ENCODE results near the gene ISLR2. TPM values are rescaled to one million over a fixed set of nuclear protein-coding genes. Genes with fewer than 3 reads are reported as not detected.
"Not testable (repeated sequence)": the region's sequence is repeated elsewhere in the genome, so short reads cannot be mapped to it uniquely, and the experiment has no call there.

ISLR2 gene, protein sequence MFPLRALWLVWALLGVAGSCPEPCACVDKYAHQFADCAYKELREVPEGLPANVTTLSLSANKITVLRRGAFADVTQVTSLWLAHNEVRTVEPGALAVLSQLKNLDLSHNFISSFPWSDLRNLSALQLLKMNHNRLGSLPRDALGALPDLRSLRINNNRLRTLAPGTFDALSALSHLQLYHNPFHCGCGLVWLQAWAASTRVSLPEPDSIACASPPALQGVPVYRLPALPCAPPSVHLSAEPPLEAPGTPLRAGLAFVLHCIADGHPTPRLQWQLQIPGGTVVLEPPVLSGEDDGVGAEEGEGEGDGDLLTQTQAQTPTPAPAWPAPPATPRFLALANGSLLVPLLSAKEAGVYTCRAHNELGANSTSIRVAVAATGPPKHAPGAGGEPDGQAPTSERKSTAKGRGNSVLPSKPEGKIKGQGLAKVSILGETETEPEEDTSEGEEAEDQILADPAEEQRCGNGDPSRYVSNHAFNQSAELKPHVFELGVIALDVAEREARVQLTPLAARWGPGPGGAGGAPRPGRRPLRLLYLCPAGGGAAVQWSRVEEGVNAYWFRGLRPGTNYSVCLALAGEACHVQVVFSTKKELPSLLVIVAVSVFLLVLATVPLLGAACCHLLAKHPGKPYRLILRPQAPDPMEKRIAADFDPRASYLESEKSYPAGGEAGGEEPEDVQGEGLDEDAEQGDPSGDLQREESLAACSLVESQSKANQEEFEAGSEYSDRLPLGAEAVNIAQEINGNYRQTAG
- total RNA-seq: not detected
- not detected for polyA plus RNA-seq
- total RNA-seq: 0 reads per million in 6 experiments

- Mint-ChIP-seq H3K27ac (peak within 1 kb of the TSS in 1 of 10 donors; percentile 62), H3K36me3 (peaks cover 0 to 2% (median 0%) of the 10 kb centered on the region in 3 donors), H3K9me3 (no peaks in the 10 kb centered on the region), H3K4me3 (peak within 1 kb of the TSS in 8 of 10 donors; percentile 29 to 63 (median 58)), H3K4me1 (peaks cover 18 to 50% (median 41%) of the 10 kb centered on the region in 4 donors), H3K27me3 (peaks cover 25 to 92% (median 64%) of the 10 kb centered on the region in 5 donors)
- POLR2A ChIA-PET: no interaction called here
- ATAC-seq (no peak), DNase-seq (no peak)
Measured at GRCh38 chr15:74130155-74130848, at the start of gene ISLR2. TSS of gene ISLR2 (plus strand) at chr15:74130586. CDS start at chr15:74132755, 2,169 bp downstream.

GRCh38 chr15:74082450-74082849 is 47.9 kb upstream of the ISLR2 start, which contains the start of gene GOLGA6A:
TSS of gene GOLGA6A (minus strand) at chr15:74082550. CDS start at chr15:74082509, 41 bp downstream.
- POLR2A ChIA-PET, H3K27me3 Mint-ChIP-seq, H3K27ac Mint-ChIP-seq, H3K9me3 Mint-ChIP-seq, H3K36me3 Mint-ChIP-seq, H3K4me1 Mint-ChIP-seq, DNase-seq, H3K4me3 Mint-ChIP-seq, ATAC-seq: not testable (repeated sequence)

DNA sequence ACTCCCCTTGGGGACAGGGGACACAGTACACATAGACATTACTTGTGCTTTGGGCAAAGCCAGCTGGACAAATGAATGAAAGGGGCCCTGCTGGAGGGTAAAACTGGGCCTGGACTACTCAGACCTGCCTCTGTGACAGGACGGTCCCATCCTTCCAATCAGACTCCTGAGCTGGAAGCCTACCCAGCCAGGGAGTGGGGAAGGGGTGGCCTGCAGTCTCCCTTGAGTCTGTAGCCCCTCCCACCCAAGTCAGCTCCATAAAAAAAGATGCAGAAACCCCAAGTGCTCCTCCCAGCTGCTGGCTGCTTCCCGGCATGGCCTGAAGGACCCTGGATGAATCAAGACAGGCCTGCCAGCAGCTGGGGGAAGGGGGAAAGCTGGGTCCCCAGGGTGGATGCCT is 35.8 kb upstream of the ISLR2 start:
- H3K4me3 Mint-ChIP-seq, H3K27me3 Mint-ChIP-seq, ATAC-seq, H3K27ac Mint-ChIP-seq, POLR2A ChIA-PET, DNase-seq, H3K9me3 Mint-ChIP-seq, H3K36me3 Mint-ChIP-seq, H3K4me1 Mint-ChIP-seq: not testable (repeated sequence)

DNA sequence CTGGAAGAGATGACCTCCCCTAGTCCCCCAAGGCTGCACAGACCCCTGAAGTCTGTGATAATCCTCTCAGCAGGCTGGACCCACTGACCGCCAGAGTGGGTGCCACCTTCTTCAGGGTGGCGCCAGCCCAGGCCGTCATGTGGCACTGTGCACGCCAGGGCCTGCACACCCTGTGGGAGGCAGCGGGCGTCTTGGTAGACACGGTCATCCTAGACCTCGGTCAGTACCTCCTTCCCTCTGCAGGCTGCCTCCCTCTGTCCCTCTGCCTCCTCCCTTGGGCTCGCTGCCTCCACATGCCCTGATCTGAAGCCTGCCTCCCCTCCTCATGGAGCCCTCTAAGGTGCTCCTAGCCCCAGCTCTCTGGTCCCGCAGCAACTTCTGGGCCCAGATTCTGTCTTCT is 34.8 kb upstream of the ISLR2 start:
- POLR2A ChIA-PET: not testable (repeated sequence)

DNA sequence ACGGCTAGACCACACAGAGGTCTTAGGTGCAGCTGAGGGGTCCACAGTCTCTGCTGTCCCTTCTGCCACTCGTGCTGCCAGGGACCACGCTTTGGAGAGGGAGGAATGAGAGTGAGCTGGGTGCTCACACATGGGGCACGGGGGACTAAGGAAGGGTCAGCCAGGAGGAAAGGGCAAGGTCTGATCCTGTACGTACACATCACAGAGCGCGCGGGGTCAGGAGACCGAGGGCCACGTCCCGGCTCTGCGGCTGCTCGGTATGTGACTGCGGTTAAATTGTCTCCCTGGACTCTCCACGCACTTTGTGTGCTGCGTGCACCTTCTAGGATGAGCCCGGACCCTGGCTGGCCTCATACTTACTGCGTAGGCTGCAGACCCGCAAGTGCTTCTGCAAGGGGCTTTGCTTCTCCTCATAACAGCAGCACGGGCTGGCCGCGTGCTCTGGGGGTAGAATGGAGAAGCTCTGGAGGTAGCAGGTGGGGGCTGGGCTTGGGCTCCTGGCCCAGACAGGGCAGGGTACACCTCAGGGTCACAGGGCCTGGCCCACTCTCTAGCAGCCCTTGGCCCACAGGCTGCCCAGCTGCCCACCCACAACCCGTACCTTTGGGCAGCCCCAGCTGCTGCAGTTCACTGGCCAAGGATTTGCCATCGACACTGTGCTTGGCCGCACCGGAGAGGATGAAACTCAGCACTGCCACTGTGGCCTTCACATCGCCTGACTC is 33.5 kb upstream of the ISLR2 start:
- H3K4me3 Mint-ChIP-seq, DNase-seq, H3K27ac Mint-ChIP-seq, H3K9me3 Mint-ChIP-seq, ATAC-seq, H3K36me3 Mint-ChIP-seq, H3K4me1 Mint-ChIP-seq, POLR2A ChIA-PET, H3K27me3 Mint-ChIP-seq: not testable (repeated sequence)

More for the DNA sequence above, 34.8 kb upstream of the ISLR2 start:
- not testable (repeated sequence) for DNase-seq, H3K27ac Mint-ChIP-seq, H3K9me3 Mint-ChIP-seq, ATAC-seq, H3K4me3 Mint-ChIP-seq, H3K4me1 Mint-ChIP-seq, H3K27me3 Mint-ChIP-seq, H3K36me3 Mint-ChIP-seq

DNA sequence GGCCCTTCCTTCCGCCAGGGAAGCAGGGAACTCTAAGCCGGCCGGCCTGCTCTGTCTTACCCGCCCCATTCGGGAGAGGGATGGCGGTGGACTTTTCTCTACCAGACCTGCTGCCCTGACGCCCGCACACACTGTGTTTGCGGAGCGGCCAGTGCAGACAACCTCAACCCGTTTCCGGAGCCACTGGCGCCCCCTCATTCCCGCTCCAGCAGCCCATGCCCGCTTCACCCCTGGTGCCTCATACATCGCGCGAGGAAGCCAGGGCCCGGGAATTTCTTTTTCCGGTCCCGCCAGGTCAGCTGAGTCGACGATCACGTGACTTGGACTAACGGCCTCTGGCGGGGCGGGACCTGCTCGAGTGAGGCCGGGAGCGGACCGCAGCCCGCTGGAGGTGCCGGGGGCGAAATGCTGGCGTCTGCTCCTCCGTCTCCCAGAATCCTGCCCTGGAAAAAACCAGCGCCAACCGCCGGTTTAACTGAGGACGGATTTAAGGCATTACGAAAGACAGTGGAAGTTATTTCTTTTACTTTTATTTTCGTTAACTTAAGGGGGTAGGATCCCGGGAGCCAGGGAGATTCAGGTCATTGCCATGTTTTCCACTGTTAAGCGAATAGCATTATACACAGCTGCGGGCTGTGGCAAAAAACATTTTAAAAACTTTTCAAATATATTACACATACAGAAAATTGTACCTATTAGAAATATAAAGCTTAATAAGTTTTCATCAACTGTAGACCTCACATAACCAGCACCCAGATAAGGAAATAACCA is 30.2 kb upstream of the ISLR2 start:
- H3K27me3 Mint-ChIP-seq, POLR2A ChIA-PET, H3K36me3 Mint-ChIP-seq, H3K4me1 Mint-ChIP-seq, H3K9me3 Mint-ChIP-seq: not testable (repeated sequence)
- ATAC-seq (peak; percentile 60 to 78), DNase-seq (peak; percentile 35 to 79 (median 47))
- Mint-ChIP-seq H3K27ac (peak overlapping the region in 9 of 10 donors; percentile 72 to 92 (median 89)), H3K4me3 (peak overlapping the region; percentile 80 to 91 (median 85))

DNA sequence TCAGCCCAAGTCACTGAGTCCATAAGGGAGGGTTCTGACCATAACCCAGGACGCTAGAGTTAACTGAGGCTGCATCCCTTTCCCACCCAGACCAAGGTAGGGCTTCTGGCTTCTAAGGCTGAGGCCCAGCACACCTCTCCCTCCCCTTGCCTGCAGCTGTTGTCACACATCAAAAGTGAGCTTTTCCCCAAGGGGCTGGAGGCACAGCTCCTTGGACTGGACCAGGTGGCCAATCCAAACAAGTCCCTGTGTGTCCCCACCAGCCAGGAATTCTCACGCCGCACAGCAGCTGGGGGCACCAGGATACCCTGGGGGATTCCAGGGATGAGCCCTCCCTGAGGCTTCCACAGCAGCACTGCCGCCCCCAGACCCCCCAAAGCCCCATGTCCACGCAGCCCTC is 22.3 kb upstream of the ISLR2 start:
- Mint-ChIP-seq H3K36me3 (no peaks in the 10 kb centered on the region), H3K4me3 (no peak overlapping the region), H3K27me3 (peaks cover 0 to 8% (median 0%) of the 10 kb centered on the region in 5 donors), H3K4me1 (no peaks in the 10 kb centered on the region), H3K9me3 (no peaks in the 10 kb centered on the region), H3K27ac (no peak overlapping the region)
- DNase-seq (no peak), ATAC-seq (no peak)
- POLR2A ChIA-PET: no interaction called here

DNA sequence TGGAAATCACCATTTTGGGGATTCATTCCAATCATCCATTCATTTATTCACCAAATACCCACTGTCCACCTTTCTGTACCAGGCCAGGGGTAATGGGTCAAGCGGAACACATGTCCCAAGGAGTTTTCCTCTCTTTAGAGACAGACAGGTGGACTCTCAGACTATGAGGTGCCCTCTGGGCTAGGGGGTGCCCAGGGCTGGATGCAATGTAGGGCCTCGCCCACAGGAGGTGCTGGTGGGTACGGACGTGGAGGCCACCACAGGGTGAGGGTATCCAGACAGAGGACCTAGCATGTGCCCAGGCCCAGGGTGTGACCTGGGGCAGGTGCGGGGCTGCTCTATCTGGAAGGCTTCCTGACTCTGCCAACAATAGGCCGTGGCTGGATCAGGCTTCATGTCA is 21.8 kb upstream of the ISLR2 start:
- H3K9me3 Mint-ChIP-seq, H3K27ac Mint-ChIP-seq, H3K27me3 Mint-ChIP-seq, POLR2A ChIA-PET, H3K36me3 Mint-ChIP-seq, ATAC-seq, H3K4me3 Mint-ChIP-seq, DNase-seq, H3K4me1 Mint-ChIP-seq: not testable (repeated sequence)

- H3K9me3 Mint-ChIP-seq: no peaks in the 10 kb centered on the region
- peaks cover 0 to 8% (median 5%) of the 10 kb centered on the region in 5 donors for H3K27me3 Mint-ChIP-seq
- POLR2A ChIA-PET: no interaction called here
- H3K36me3 Mint-ChIP-seq: no peaks in the 10 kb centered on the region
- H3K4me3 Mint-ChIP-seq: no peak overlapping the region
- ATAC-seq (no peak), DNase-seq (no peak)
- H3K27ac Mint-ChIP-seq: no peak overlapping the region
- H3K4me1 Mint-ChIP-seq: no peaks in the 10 kb centered on the region
Measured at GRCh38 chr15:74109713-74110112, 20.7 kb upstream of the ISLR2 start.

- H3K27me3 Mint-ChIP-seq: peaks cover 2 to 58% (median 30%) of the 10 kb centered on the region in 5 donors
- DNase-seq (no peak), ATAC-seq (no peak)
- peaks cover 2 to 10% (median 8%) of the 10 kb centered on the region in 3 donors for H3K36me3 Mint-ChIP-seq
- POLR2A ChIA-PET: interaction anchor here (1.1 kb wide), 1 partner anchor 209 kb away, joined by 3 read pairs; no protein-coding TSS in a partner anchor
- H3K9me3 Mint-ChIP-seq: peaks cover 0 to 10% (median 3%) of the 10 kb centered on the region in 9 donors
- no peak overlapping the region for H3K4me3 Mint-ChIP-seq
- no peak overlapping the region for H3K27ac Mint-ChIP-seq
- peaks cover 1 to 24% (median 5%) of the 10 kb centered on the region in 4 donors for H3K4me1 Mint-ChIP-seq
Measured at GRCh38 chr15:74120426-74120825, 10.0 kb upstream of the ISLR2 start.

DNA sequence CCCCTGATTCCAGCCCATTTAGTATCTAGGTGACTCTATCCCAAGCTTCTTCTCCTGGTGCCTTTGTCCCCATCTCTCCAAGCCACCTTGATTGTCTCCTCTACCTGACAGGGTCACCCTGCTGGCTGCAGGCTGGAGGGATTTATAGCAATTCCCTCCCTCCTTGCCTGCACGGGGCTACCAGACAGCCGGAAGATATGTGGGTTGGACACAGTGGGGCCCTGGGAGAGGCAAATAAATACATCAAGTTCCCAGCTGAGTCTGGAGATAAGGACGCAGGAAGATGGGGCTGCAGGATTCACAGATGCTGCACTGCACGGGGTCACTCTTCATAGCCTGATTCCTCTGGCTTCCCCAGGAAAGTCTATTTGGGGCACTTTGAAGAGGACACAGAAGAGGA is 9.3 kb upstream of the ISLR2 start:
- Mint-ChIP-seq H3K9me3 (peaks cover 0 to 10% (median 3%) of the 10 kb centered on the region in 9 donors), H3K4me1 (peaks cover 1 to 24% (median 5%) of the 10 kb centered on the region in 4 donors), H3K36me3 (peaks cover 2 to 10% (median 8%) of the 10 kb centered on the region in 3 donors), H3K4me3 (no peak overlapping the region), H3K27ac (peak overlapping the region in 1 of 10 donors; percentile 29), H3K27me3 (peaks cover 2 to 62% (median 31%) of the 10 kb centered on the region in 5 donors)
- DNase-seq (no peak), ATAC-seq (no peak)
- POLR2A ChIA-PET: no interaction called here
